MM.1S (cell line): ENCODE data around the gene AKAP13.

Source experiments
- DNase-seq: peaks from one replicate; pipeline ENCODE4 v3.0.0-alpha.2; 2015
- H2AFZ ChIP-seq: fragments of 300-600 bp; sonication (generic); 2 replicates; pipeline ENCODE4 v1.6.0; 2016; ENCODE audit warnings: antibody characterized with exemption, low read length
- H3F3A ChIP-seq: fragments of 300-600 bp; sonication (generic); 2 replicates; pipeline ENCODE4 v1.6.1; 2016; ENCODE audit warnings: mild to moderate bottlenecking, antibody characterized with exemption, low read length, moderate library complexity, mixed read lengths; ENCODE audit not compliant: insufficient read depth
- H3K27ac ChIP-seq: fragments of 300-600 bp; sonication (generic); 2 replicates; pipeline ENCODE4 v1.5.1; 2016; ENCODE audit warnings: mild to moderate bottlenecking, low read length
- H3K27me3 ChIP-seq: fragments of 300-600 bp; sonication (generic); replicated peaks from 2 replicates; pipeline ENCODE4 v1.6.0; 2016; ENCODE audit warnings: low read length; ENCODE audit not compliant: insufficient read depth
- H3K36me3 ChIP-seq: fragments of 300-600 bp; sonication (generic); replicated peaks from 2 replicates; pipeline ENCODE4 v1.6.1; 2016; ENCODE audit warnings: mild to moderate bottlenecking, low read length, mixed read lengths; ENCODE audit not compliant: insufficient read depth
- H3K4me1 ChIP-seq: fragments of 300-600 bp; sonication (generic); 2 replicates; pipeline ENCODE4 v1.6.1; 2016; ENCODE audit warnings: low read length, mixed read lengths
- H3K4me2 ChIP-seq: fragments of 300-600 bp; sonication (generic); 2 replicates; pipeline ENCODE4 v1.6.0; 2016; ENCODE audit warnings: low read depth, low read length
- H3K4me3 ChIP-seq: fragments of 300-600 bp; sonication (generic); 2 replicates; pipeline ENCODE4 v1.5.1; 2016; ENCODE audit warnings: low read length, mixed read lengths
- H3K79me2 ChIP-seq: fragments of 300-600 bp; sonication (generic); 2 replicates; pipeline ENCODE4 v1.6.1; 2016; ENCODE audit warnings: mixed run types, low read length, mixed read lengths
- H3K9ac ChIP-seq: fragments of 300-600 bp; sonication (generic); 2 replicates; pipeline ENCODE4 v1.6.1; 2016; ENCODE audit warnings: low read length, mixed read lengths
- H3K9me2 ChIP-seq: fragments of 300-600 bp; sonication (generic); replicated peaks from 2 replicates; pipeline ENCODE4 v1.6.1; 2016; ENCODE audit warnings: mild to moderate bottlenecking, low read length, mixed read lengths; ENCODE audit not compliant: insufficient read depth
- H3K9me3 ChIP-seq: fragments of 300-600 bp; sonication (generic); replicated peaks from 2 replicates; pipeline ENCODE4 v1.6.1; 2016; ENCODE audit warnings: mild to moderate bottlenecking, low read length, mixed read lengths; ENCODE audit not compliant: insufficient read depth
- H4K20me1 ChIP-seq: fragments of 300-600 bp; sonication (generic); 2 replicates; pipeline ENCODE4 v1.6.1; 2016; ENCODE audit warnings: mild to moderate bottlenecking, low read length, moderate library complexity, mixed read lengths; ENCODE audit not compliant: insufficient read depth
- CTCF ChIP-seq: fragments of 300-600 bp; sonication (generic); IDR thresholded peaks from 2 replicates; pipeline ENCODE4 v1.5.1; 2016; ENCODE audit warnings: antibody characterized with exemption, low read length, mixed read lengths
- EZH2 ChIP-seq: fragments of 300-600 bp; sonication (generic); optimal IDR thresholded peaks from 2 replicates; pipeline ENCODE3; 2017; ENCODE audit warnings: low read depth, mild to moderate bottlenecking, antibody characterized with exemption, low read length, mixed read lengths
- EZH2phosphoT487 ChIP-seq: fragments of 300-600 bp; sonication (generic); IDR thresholded peaks from 2 replicates; pipeline ENCODE4 v1.6.1; 2018; ENCODE audit warnings: antibody characterized with exemption, low read length

Gene AKAP13

GRCh38 chr15:85685356-85685755, 305.0 kb downstream of the AKAP13 start:
- Histone ChIP-seq H3K9me3 (no peaks in the 10 kb centered on the region), H3K27ac (no peak overlapping the region), H3K79me2 (peaks cover 7% of the 10 kb centered on the region), H3K9ac (no peak overlapping the region), H3K27me3 (no peaks in the 10 kb centered on the region), H3K4me3 (no peak overlapping the region), H3K9me2 (no peaks in the 10 kb centered on the region), H3K4me2 (no peak overlapping the region), H2AFZ (no peak overlapping the region), H3K36me3 (no peaks in the 10 kb centered on the region), H4K20me1 (no peaks in the 10 kb centered on the region), H3F3A (peaks cover 19% of the 10 kb centered on the region), H3K4me1 (peaks cover 16% of the 10 kb centered on the region)
- TF ChIP-seq EZH2 (no peak), CTCF (no peak), EZH2phosphoT487 (no peak)
- DNase-seq: no peak

GRCh38 chr15:85687329-85687728, 306.9 kb downstream of the AKAP13 start:
- H3K9me3 ChIP-seq: no peaks in the 10 kb centered on the region
- no peaks in the 10 kb centered on the region for H3K36me3 ChIP-seq
- H3K79me2 ChIP-seq: peaks cover 21% of the 10 kb centered on the region
- no peaks in the 10 kb centered on the region for H4K20me1 ChIP-seq
- peaks cover 29% of the 10 kb centered on the region for H3K4me1 ChIP-seq
- no peak overlapping the region for H3K4me3 ChIP-seq
- H3F3A ChIP-seq: peaks cover 38% of the 10 kb centered on the region
- H3K4me2 ChIP-seq: no peak overlapping the region
- no peak overlapping the region for H3K27ac ChIP-seq
- no peak for TF ChIP-seq CTCF
- TF ChIP-seq EZH2phosphoT487: no peak
- no peak for TF ChIP-seq EZH2
- no peaks in the 10 kb centered on the region for H3K27me3 ChIP-seq
- DNase-seq: no peak
- H3K9ac ChIP-seq: no peak overlapping the region
- no peaks in the 10 kb centered on the region for H3K9me2 ChIP-seq
- H2AFZ ChIP-seq: no peak overlapping the region

GRCh38 chr15:85688711-85689110, 308.3 kb downstream of the AKAP13 start:
- Histone ChIP-seq H3K4me3 (peak overlapping the region; percentile 78; the same call in 1 of the 2 replicates), H4K20me1 (no peaks in the 10 kb centered on the region), H3K4me1 (peaks cover 41% of the 10 kb centered on the region), H3K36me3 (0 out of 2 replicates have a peak, but pooled peaks cover under 1% of the 10 kb centered on the region), H3K4me2 (peak overlapping the region; percentile 95), H3K79me2 (peaks cover 29% of the 10 kb centered on the region), H3F3A (peaks cover 52% of the 10 kb centered on the region), H2AFZ (peak overlapping the region; percentile 28), H3K27ac (peak overlapping the region; percentile 97), H3K9me3 (no peaks in the 10 kb centered on the region), H3K9me2 (no peaks in the 10 kb centered on the region), H3K9ac (peak overlapping the region; percentile 86; the same call in 1 of the 2 replicates), H3K27me3 (no peaks in the 10 kb centered on the region)
- TF ChIP-seq EZH2phosphoT487: no peak
- no peak for TF ChIP-seq EZH2
- TF ChIP-seq CTCF: no peak
- peak; percentile 36 for DNase-seq
